ENCODE data around the gene NEUROG3. TPM values are rescaled to one million over a fixed set of nuclear protein-coding genes. Genes with fewer than 3 reads are reported as not detected.

Gene NEUROG3
- total and polyA plus RNA-seq, 2 experiments from 2014 or later = 0.87 TPM; not detected in 1

- Histone ChIP-seq H2AFZ (no peak overlapping the region), H3K27ac (no peak overlapping the region), H3K27me3 (peaks cover 86% of the 10 kb centered on the region), H3K79me2 (no peaks in the 10 kb centered on the region), H3K36me3 (replicated peaks; ENCODE audit: insufficient read depth, low read depth) (no peaks in the 10 kb centered on the region), H3K9me2 (replicated peaks; ENCODE audit: insufficient read depth) (no peaks in the 10 kb centered on the region), H3K4me1 (ENCODE audit: insufficient read depth) (no peaks in the 10 kb centered on the region), H3K9me3 (ENCODE audit: low read depth) (no peaks in the 10 kb centered on the region), H4K20me1 (ENCODE audit: insufficient read depth, poor library complexity, severe bottlenecking) (no peaks in the 10 kb centered on the region), H3K4me2 (no peak overlapping the region), H3K4me3 (no peak overlapping the region)
- 5% methylated on average over 35 of the region's 41 CpGs for WGBS (ENCODE audit: low lambda C conversion rate, missing lambda C conversion rate)
- no peak for DNase-seq (ENCODE audit: low spot score)
- TF ChIP-seq EZH2 (IDR thresholded peaks at IDR 0.05; ENCODE audit: borderline replicate concordance) = peak; percentile 66
- no peak for TF ChIP-seq EZH2phosphoT487 (IDR thresholded peaks at IDR 0.05; ENCODE audit: low read depth, severe bottlenecking, unreplicated experiment)
Observed at GRCh38 chr10:69568472-69569395, 4.5 kb downstream of the NEUROG3 start.

DNA sequence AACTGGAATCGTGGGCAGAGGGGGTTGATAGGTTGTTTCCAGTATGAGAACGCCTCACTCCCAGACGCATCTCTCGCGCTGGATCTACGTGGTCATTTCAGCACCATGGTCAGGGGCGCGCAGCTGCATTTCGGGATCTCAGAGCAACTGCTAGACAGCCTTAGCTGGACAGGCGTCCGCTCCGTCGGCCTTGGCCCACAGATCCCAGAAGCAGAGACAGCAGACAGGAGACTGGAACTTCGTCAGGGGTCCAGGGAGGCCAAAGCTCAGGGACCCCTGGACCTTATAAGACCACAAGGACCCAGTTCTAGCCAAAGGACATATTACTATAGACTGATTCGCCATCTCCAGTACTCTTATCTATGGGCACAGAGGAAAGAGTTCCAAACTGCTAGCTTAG is 5.3 kb downstream of the NEUROG3 start:
- H3K9me2 ChIP-seq (replicated peaks; ENCODE audit: insufficient read depth) = no peaks in the 10 kb centered on the region
- no peak overlapping the region for H2AFZ ChIP-seq
- peaks cover 78% of the 10 kb centered on the region for H3K27me3 ChIP-seq
- no peaks in the 10 kb centered on the region for H3K9me3 ChIP-seq (ENCODE audit: low read depth)
- no peak overlapping the region for H3K4me3 ChIP-seq
- no peaks in the 10 kb centered on the region for H3K4me1 ChIP-seq (ENCODE audit: insufficient read depth)
- peak; percentile 37 for TF ChIP-seq EZH2phosphoT487 (IDR thresholded peaks at IDR 0.05; ENCODE audit: low read depth, severe bottlenecking, unreplicated experiment)
- no peak for TF ChIP-seq EZH2 (IDR thresholded peaks at IDR 0.05; ENCODE audit: borderline replicate concordance)
- no peaks in the 10 kb centered on the region for H3K36me3 ChIP-seq (replicated peaks; ENCODE audit: insufficient read depth, low read depth)
- no peaks in the 10 kb centered on the region for H3K79me2 ChIP-seq
- no peaks in the 10 kb centered on the region for H4K20me1 ChIP-seq (ENCODE audit: insufficient read depth, poor library complexity, severe bottlenecking)
- WGBS (ENCODE audit: low lambda C conversion rate, missing lambda C conversion rate) = 8% methylated on average over 15 of the region's 15 CpGs
- no peak overlapping the region for H3K27ac ChIP-seq
- no peak overlapping the region for H3K4me2 ChIP-seq
- DNase-seq (ENCODE audit: low spot score) = peak; percentile 86

DNA sequence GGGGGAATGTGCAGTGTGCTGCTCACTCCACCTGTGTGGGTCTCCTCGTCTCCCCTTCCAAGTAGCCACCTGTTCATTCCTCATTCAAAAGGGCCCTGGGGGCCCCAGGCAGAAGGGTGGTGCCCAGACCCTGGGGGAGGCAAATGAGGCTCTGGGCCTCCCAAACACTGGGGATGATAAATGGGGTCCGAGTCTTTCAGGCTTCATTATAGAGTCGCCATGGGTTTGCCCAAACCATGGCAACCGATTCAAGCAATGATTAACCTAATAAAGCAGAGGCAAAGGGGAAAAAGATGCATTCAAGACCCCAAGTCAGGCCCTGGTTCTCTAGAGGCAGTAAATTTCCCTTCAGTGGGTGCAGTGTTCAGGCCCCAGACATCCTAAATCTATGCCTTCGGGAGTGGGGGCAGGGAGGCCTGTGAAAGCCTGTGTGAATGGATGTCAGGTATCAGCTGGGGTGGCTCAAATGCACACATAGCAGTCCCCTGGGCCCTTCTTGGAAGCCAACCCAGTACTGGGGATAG is 10.4 kb downstream of the NEUROG3 start:
- Histone ChIP-seq H3K4me3 (no peak overlapping the region), H4K20me1 (ENCODE audit: insufficient read depth, poor library complexity, severe bottlenecking) (no peaks in the 10 kb centered on the region), H3K4me2 (no peak overlapping the region), H3K9me2 (replicated peaks; ENCODE audit: insufficient read depth) (no peaks in the 10 kb centered on the region), H3K9me3 (ENCODE audit: low read depth) (no peaks in the 10 kb centered on the region), H2AFZ (no peak overlapping the region), H3K79me2 (no peaks in the 10 kb centered on the region), H3K36me3 (replicated peaks; ENCODE audit: insufficient read depth, low read depth) (no peaks in the 10 kb centered on the region), H3K27ac (no peak overlapping the region), H3K4me1 (ENCODE audit: insufficient read depth) (no peaks in the 10 kb centered on the region), H3K27me3 (peaks cover 38% of the 10 kb centered on the region)
- DNase-seq (ENCODE audit: low spot score) = no peak
- TF ChIP-seq CTCF (IDR thresholded peaks at IDR 0.05; ENCODE audit: poor library complexity) = no peak
- no peak for TF ChIP-seq EZH2 (IDR thresholded peaks at IDR 0.05; ENCODE audit: borderline replicate concordance)
- TF ChIP-seq EZH2phosphoT487 (IDR thresholded peaks at IDR 0.05; ENCODE audit: low read depth, severe bottlenecking, unreplicated experiment) = no peak
- 83% methylated on average over 5 of the region's 5 CpGs for WGBS (ENCODE audit: low lambda C conversion rate, missing lambda C conversion rate)

DNA sequence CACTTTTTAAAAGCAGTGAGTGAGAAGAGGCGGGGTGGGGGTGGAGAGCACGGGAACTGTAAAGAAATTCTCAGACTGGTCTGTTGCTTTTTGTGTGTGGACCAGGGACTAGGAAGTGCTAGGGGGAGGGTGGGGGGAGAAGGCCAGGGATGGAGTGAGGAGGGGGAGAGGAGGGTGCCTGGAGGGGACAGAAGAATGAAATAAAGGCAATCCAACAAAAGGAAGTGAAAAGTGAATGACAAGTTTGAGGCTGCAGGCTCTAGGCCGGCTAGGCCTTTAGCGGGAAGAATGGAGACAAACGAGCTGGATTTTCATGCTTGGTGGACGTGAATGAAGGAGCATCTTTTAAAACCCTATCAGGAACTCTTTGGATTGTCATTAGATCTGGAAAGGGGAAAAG is 13.7 kb downstream of the NEUROG3 start:
- H3K27ac ChIP-seq = no peak overlapping the region
- no peak overlapping the region for H2AFZ ChIP-seq
- H3K4me2 ChIP-seq = no peak overlapping the region
- H3K9me3 ChIP-seq (ENCODE audit: low read depth) = no peaks in the 10 kb centered on the region
- no peaks in the 10 kb centered on the region for H3K36me3 ChIP-seq (replicated peaks; ENCODE audit: insufficient read depth, low read depth)
- H3K9me2 ChIP-seq (replicated peaks; ENCODE audit: insufficient read depth) = no peaks in the 10 kb centered on the region
- WGBS (ENCODE audit: low lambda C conversion rate, missing lambda C conversion rate) = 52% methylated on average over 6 of the region's 6 CpGs
- no peaks in the 10 kb centered on the region for H3K4me1 ChIP-seq (ENCODE audit: insufficient read depth)
- H3K27me3 ChIP-seq = peaks cover 14% of the 10 kb centered on the region
- no peaks in the 10 kb centered on the region for H4K20me1 ChIP-seq (ENCODE audit: insufficient read depth, poor library complexity, severe bottlenecking)
- H3K4me3 ChIP-seq = no peak overlapping the region
- H3K79me2 ChIP-seq = no peaks in the 10 kb centered on the region
- DNase-seq (ENCODE audit: low spot score) = no peak
- TF ChIP-seq EZH2 (IDR thresholded peaks at IDR 0.05; ENCODE audit: borderline replicate concordance) (no peak), CTCF (IDR thresholded peaks at IDR 0.05; ENCODE audit: poor library complexity) (no peak), EZH2phosphoT487 (IDR thresholded peaks at IDR 0.05; ENCODE audit: low read depth, severe bottlenecking, unreplicated experiment) (no peak)

Data from hepatocyte (in vitro differentiated cells).